GM12878 (cell line): ENCODE data around the gene SORCS2. TPM values are rescaled to one million over a fixed set of nuclear protein-coding genes. Genes with fewer than 3 reads are reported as not detected.

Experiments used
- ATAC-seq: fragments of 200-7000 bp; cut with Tn5 transposase; 3 replicates; pipeline ENCODE4 v1.9.1; 2020; ENCODE audit warnings: mild to moderate bottlenecking, moderate library complexity
- BruUV-seq: library from RNA; stranded (reverse); fragments of 400-500 nt; replicated peaks from 2 replicates; lab custom pipeline; 2021; lab: Mats Ljungman, UMichigan
- CTCF ChIA-PET: fragments of 300-600 bp; sonication (Branson Sonifier 250); formaldehyde crosslinking; extraction: SDS; loops from one replicate; lab custom pipeline; 2021; ENCODE audit warnings: inconsistent platforms; lab: Yijun Ruan, JAX
- POLR2A ChIA-PET: fragments of 350-600 bp; formaldehyde crosslinking; extraction: SDS; loops from one replicate; lab custom pipeline; 2021; ENCODE audit warnings: inconsistent platforms; lab: Charles Lee
- RAD21 ChIA-PET: fragments of 300-600 bp; sonication (Branson Sonifier 250); formaldehyde crosslinking; loops from one replicate; lab custom pipeline; 2023; ENCODE audit warnings: antibody characterized with exemption; ENCODE audit not compliant: unreplicated experiment; lab: Charles Lee
- SMC1A ChIA-PET: fragments of 300-600 bp; sonication (Branson Sonifier 250); formaldehyde crosslinking; loops from one replicate; lab custom pipeline; 2023; ENCODE audit not compliant: unreplicated experiment, uncharacterized antibody; lab: Charles Lee
- DNase-seq: peaks from one replicate; pipeline ENCODE4 v3.0.0-alpha.2; 2011; ENCODE audit warnings: low read depth, low spot score
- FAIRE-seq: peaks from 3 replicates; lab custom pipeline; 2011; peaks lifted over from hg19 to GRCh38; lab: Jason Lieb, UNC
- H2AFZ ChIP-seq: 2 replicates; pipeline ENCODE4 v1.6.0; 2011; ENCODE audit warnings: low read depth, low read length, control low read depth; ENCODE audit not compliant: control insufficient read depth
- H3K27ac ChIP-seq: 2 replicates; pipeline ENCODE4 v1.5.1; 2011; ENCODE audit warnings: control low read depth; ENCODE audit not compliant: control insufficient read depth, insufficient read depth
- H3K27me3 ChIP-seq, 2 experiments: replicated peaks in 1 of 2; 2 replicates each; pipeline versions ENCODE4 v1.6.0 to v1.6.1; 2011; ENCODE audit warnings: low read length in 1 of 2; ENCODE audit not compliant: control insufficient read depth in 2 of 2, insufficient read depth in 2 of 2
- H3K36me3 ChIP-seq, 2 experiments: 2 replicates each; pipeline ENCODE4 v1.5.1; 2011; ENCODE audit warnings: low read length in 1 of 2; ENCODE audit not compliant: control insufficient read depth in 2 of 2, insufficient read depth in 2 of 2
- H3K4me1 ChIP-seq: 2 replicates; pipeline ENCODE4 v1.6.1; 2011; ENCODE audit warnings: mild to moderate bottlenecking, low read length, moderate library complexity, mixed read lengths; ENCODE audit not compliant: control insufficient read depth, insufficient read depth
- H3K4me2 ChIP-seq: 2 replicates; pipeline ENCODE4 v1.6.0; 2011; ENCODE audit warnings: control low read depth; ENCODE audit not compliant: control insufficient read depth, insufficient read depth
- H3K4me3 ChIP-seq: fragments of 200-600 bp; sonication (generic); 2 replicates; pipeline ENCODE4 v1.5.1; 2016
- H3K79me2 ChIP-seq: 2 replicates; pipeline ENCODE4 v1.6.0; 2011; ENCODE audit warnings: low read length; ENCODE audit not compliant: control insufficient read depth, insufficient read depth
- H3K9ac ChIP-seq: 2 replicates; pipeline ENCODE4 v1.8.0; 2011; ENCODE audit warnings: low read length, control low read depth, mixed read lengths; ENCODE audit not compliant: control insufficient read depth, insufficient read depth
- H3K9me3 ChIP-seq: replicated peaks from 3 replicates; pipeline ENCODE4 v1.5.1; 2011; ENCODE audit warnings: mild to moderate bottlenecking, low read length; ENCODE audit not compliant: control insufficient read depth, insufficient read depth
- H4K20me1 ChIP-seq: 2 replicates; pipeline ENCODE4 v1.6.0; 2011; ENCODE audit not compliant: control insufficient read depth, insufficient read depth
- BMI1 ChIP-seq: fragments of 450-650 bp; IDR thresholded peaks from 2 replicates; pipeline ENCODE4 v1.6.1; 2016; ENCODE audit warnings: mild to moderate bottlenecking, moderate library complexity, borderline replicate concordance
- CBX3 ChIP-seq: fragments of 200-600 bp; sonication (generic); IDR thresholded peaks from 2 replicates; pipeline ENCODE4 v1.6.1; 2016; ENCODE audit warnings: low read depth, borderline replicate concordance
- EP300 ChIP-seq, 2 experiments: fragments of 150-350 bp in 1 of 2; IDR thresholded peaks; 2 replicates each; pipeline ENCODE4 v1.6.1; 2011 to 2012; ENCODE audit warnings: low read depth in 2 of 2, low read length in 2 of 2, borderline replicate concordance in 1 of 2, improper control_type of control experiment in 1 of 2, inconsistent platforms in 1 of 2; ENCODE audit not compliant: control insufficient read depth in 1 of 2
- IRF4 ChIP-seq: IDR thresholded peaks from 2 replicates; pipeline ENCODE4 v1.6.1; 2011; ENCODE audit warnings: low read depth, low read length
- NBN ChIP-seq: fragments of 450-650 bp; IDR thresholded peaks from 2 replicates; pipeline ENCODE4 v1.6.1; 2016
- NFYA ChIP-seq: IDR thresholded peaks from 2 replicates; pipeline ENCODE4 v1.6.1; 2011; ENCODE audit warnings: low read depth, mild to moderate bottlenecking, low read length, improper control_type of control experiment, borderline replicate concordance
- POLR2A ChIP-seq: IDR thresholded peaks from 2 replicates; pipeline ENCODE4 v1.6.1; 2011; ENCODE audit warnings: low read depth, mild to moderate bottlenecking, low read length
- POLR2AphosphoS2 ChIP-seq: IDR thresholded peaks from 2 replicates; pipeline ENCODE4 v1.6.1; 2011; ENCODE audit warnings: low read depth, mild to moderate bottlenecking, low read length, improper control_type of control experiment, moderate library complexity
- POLR2AphosphoS5 ChIP-seq: IDR thresholded peaks from 2 replicates; pipeline ENCODE4 v1.6.1; 2011; ENCODE audit warnings: mild to moderate bottlenecking, low read length, inconsistent platforms
- RB1 ChIP-seq: fragments of 450-650 bp; formaldehyde crosslinking; IDR thresholded peaks from 2 replicates; pipeline ENCODE4 v1.6.1; 2017; ENCODE audit warnings: mild to moderate bottlenecking, borderline replicate concordance
- RBBP5 ChIP-seq: fragments of 200-600 bp; sonication (generic); conservative IDR thresholded peaks from 2 replicates; pipeline ENCODE4 v1.6.1; 2016
- SREBF1 ChIP-seq: IDR thresholded peaks from 2 replicates; pipeline ENCODE4 v1.6.1; 2012; ENCODE audit warnings: mild to moderate bottlenecking, low read length
- STAT3 ChIP-seq: IDR thresholded peaks from 2 replicates; pipeline ENCODE4 v1.6.1; 2011; ENCODE audit warnings: low read depth, low read length, improper control_type of control experiment
- TARDBP ChIP-seq: IDR thresholded peaks from 2 replicates; pipeline ENCODE4 v1.6.1; 2016; ENCODE audit warnings: borderline replicate concordance
- WRNIP1 ChIP-seq: IDR thresholded peaks from 2 replicates; pipeline ENCODE4 v1.6.1; 2011; ENCODE audit warnings: low read depth, low read length, improper control_type of control experiment, borderline replicate concordance
- YY1 ChIP-seq: IDR thresholded peaks from 2 replicates; pipeline ENCODE4 v1.6.1; 2011; ENCODE audit warnings: low read depth, mild to moderate bottlenecking, low read length
- ZNF217 ChIP-seq: fragments of 450-650 bp; IDR thresholded peaks from 2 replicates; pipeline ENCODE4 v1.6.1; 2017; ENCODE audit warnings: antibody characterized with exemption, mild to moderate bottlenecking
- ZNF384 ChIP-seq: IDR thresholded peaks from 2 replicates; pipeline ENCODE4 v1.6.1; 2012; ENCODE audit warnings: low read depth, mild to moderate bottlenecking, low read length, improper control_type of control experiment, borderline replicate concordance
- WGBS: methylation state at CpG from one replicate; pipeline ENCODE4 v1.1.6; 2016; ENCODE audit warnings: low lambda C conversion rate; ENCODE audit not compliant: insufficient replicate concordance, insufficient coverage; ENCODE audit errors: missing lambda C conversion rate; 5-methylcytosine and 5-hydroxymethylcytosine counted together
- in situ Hi-C: fragments of 300-500 bp; cut with MboI; formaldehyde crosslinking; loops from 9 replicates; pipeline ENCODE4 v1.14.3; 2018; ENCODE audit warnings: mixed read lengths
- intact Hi-C: fragments of 100-400 bp; cut with micrococcal nuclease; formaldehyde crosslinking; loops from one replicate; pipeline ENCODE4 v1.14.2; 2022; ENCODE audit not compliant: unreplicated experiment
- polyA plus RNA-seq, 11 experiments: library from polyadenylated mRNA; depleted of rRNA in 4 of 11; unstranded in 6 of 11; stranded (reverse) in 5 of 11; fragments of >200 nt; fragmentation: Nextera tagmentation in 4 of 11; fragmentation: Illumina TruSeq in 1 of 11; extraction: Ambion mirVana in 4 of 11; extraction: Trizol in 1 of 11; gene quantifications; 1 replicate in 1 of 11; 2 replicates in 10 of 11; pipeline versions ENCODE4 v1.2.1 to v1.2.3, GENCODE V29; 2011 to 2016; ENCODE audit warnings: inconsistent platforms in 2 of 11, missing spikeins in 2 of 11, low read depth in 1 of 11
- total RNA-seq, 4 experiments: library from RNA; depleted of rRNA in 3 of 4; stranded (reverse); fragments of >200 nt in 3 of 4; fragmentation: Illumina TruSeq in 1 of 4; extraction: Trizol in 1 of 4; gene quantifications; 2 replicates each; pipeline versions ENCODE4 v1.2.1 to v1.2.3, GENCODE V29; 2013 to 2021
- TF ChIP-seq, protein P1 (sequence below): fragments of 450-650 bp; formaldehyde crosslinking; IDR thresholded peaks from 2 replicates; pipeline ENCODE4 v1.5.0; 2022; ENCODE audit warnings: mild to moderate bottlenecking, missing genetic modification characterization
- TF ChIP-seq, protein P2 (sequence below): IDR thresholded peaks from 2 replicates; pipeline ENCODE4 v1.6.1; 2011; ENCODE audit warnings: low read depth, low read length, improper control_type of control experiment, borderline replicate concordance
- TF ChIP-seq, protein P3 (sequence below): fragments of 450-650 bp; IDR thresholded peaks from 2 replicates; pipeline ENCODE4 v1.6.1; 2017; ENCODE audit warnings: low read depth, mild to moderate bottlenecking, moderate library complexity

SORCS2 gene
- total and polyA plus RNA-seq, 10 of the 15 experiments (the other 5 are each of a cell fraction or from before 2014, with no cell fraction given), result 0.01 to 0.15 (median 0.05) TPM; not detected in 5

DNA sequence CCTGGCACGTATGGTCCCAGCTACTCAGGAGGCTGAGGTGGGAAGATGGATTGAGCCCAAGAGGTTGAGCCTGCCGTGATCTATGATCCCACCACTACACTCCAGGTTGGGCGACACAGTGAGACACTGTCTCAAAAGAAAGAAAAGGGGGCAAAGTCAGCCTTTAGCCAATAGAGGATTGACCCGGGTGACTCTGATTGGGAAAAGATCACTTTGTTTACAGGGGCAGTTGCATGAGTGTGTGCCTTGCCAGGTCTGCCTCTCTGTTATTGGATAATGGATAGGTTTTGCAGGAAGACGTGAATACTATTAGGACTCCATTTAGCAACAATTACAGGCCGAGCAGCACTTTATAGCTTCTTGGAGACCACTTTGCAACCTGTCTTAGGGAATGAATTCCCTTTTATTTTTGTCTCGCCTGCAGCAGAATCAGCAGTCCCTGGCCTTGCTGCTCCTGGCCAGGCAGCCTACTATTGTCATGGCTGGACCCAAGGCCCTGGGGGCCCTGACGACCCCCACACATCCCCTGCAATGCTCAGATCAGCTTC is 345.6 kb downstream of the SORCS2 start (continued):
- TF ChIP-seq, protein P1, sequence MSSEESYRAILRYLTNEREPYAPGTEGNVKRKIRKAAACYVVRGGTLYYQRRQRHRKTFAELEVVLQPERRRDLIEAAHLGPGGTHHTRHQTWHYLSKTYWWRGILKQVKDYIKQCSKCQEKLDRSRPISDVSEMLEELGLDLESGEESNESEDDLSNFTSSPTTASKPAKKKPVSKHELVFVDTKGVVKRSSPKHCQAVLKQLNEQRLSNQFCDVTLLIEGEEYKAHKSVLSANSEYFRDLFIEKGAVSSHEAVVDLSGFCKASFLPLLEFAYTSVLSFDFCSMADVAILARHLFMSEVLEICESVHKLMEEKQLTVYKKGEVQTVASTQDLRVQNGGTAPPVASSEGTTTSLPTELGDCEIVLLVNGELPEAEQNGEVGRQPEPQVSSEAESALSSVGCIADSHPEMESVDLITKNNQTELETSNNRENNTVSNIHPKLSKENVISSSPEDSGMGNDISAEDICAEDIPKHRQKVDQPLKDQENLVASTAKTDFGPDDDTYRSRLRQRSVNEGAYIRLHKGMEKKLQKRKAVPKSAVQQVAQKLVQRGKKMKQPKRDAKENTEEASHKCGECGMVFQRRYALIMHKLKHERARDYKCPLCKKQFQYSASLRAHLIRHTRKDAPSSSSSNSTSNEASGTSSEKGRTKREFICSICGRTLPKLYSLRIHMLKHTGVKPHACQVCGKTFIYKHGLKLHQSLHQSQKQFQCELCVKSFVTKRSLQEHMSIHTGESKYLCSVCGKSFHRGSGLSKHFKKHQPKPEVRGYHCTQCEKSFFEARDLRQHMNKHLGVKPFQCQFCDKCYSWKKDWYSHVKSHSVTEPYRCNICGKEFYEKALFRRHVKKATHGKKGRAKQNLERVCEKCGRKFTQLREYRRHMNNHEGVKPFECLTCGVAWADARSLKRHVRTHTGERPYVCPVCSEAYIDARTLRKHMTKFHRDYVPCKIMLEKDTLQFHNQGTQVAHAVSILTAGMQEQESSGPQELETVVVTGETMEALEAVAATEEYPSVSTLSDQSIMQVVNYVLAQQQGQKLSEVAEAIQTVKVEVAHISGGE, result no peak
- TF ChIP-seq CBX3 (no peak), RB1 (no peak), EP300 (IDR thresholded peaks at IDR 0.05; ENCODE audit: borderline replicate concordance in 1 of 2, control insufficient read depth in 1 of 2, low read depth in 2 of 2, low read length in 2 of 2) (no peak), RBBP5 (no peak)
- TF ChIP-seq, all 136 proteins: peak for 0

DNA sequence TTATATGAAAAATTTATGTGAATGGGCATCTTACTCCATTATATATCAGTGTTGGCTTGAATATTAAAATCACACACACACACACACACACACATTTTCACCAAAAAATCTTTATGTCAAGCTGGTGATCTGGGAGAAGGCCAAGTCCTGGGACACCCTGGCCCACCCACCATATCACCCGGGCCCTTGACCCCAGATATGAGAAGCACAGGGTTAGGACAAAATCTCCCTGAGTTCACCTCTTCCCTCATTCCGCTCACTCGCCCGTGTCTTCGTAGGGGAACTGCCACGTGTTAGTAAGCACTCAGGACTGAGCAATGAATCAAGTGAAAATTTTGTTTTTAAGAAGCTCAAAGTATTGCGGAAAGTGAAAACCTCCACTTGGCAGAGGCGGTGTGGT is 346.2 kb downstream of the SORCS2 start:
- Histone ChIP-seq H3K27ac (no peak overlapping the region), H4K20me1 (no peaks in the 10 kb centered on the region), H3K4me1 (no peaks in the 10 kb centered on the region), H3K79me2 (no peaks in the 10 kb centered on the region), H3K4me2 (no peak overlapping the region), H3K27me3 (no peaks in the 10 kb centered on the region), H3K9me3 (no peaks in the 10 kb centered on the region; the same call in 2 of the 3 replicates), H3K9ac (no peak overlapping the region), H2AFZ (no peak overlapping the region), H3K36me3 (no peaks in the 10 kb centered on the region), H3K4me3 (no peak overlapping the region)
- in situ Hi-C loops (no loop called here), intact Hi-C loops (no loop called here)
- ATAC-seq (no peak), FAIRE-seq (no peak), DNase-seq (no peak)
- RAD21 ChIA-PET, result no interaction called here
- CTCF ChIA-PET, result no interaction called here
- no TSS peak for BruUV-seq
- POLR2A ChIA-PET, result no interaction called here
- SMC1A ChIA-PET, result no interaction called here
- WGBS, result 53% methylated on average over 8 of the region's 8 CpGs
- no peak for TF ChIP-seq STAT3
- TF ChIP-seq SREBF1, result no peak
- TF ChIP-seq BMI1, result no peak
- no peak for TF ChIP-seq ZNF384
- TF ChIP-seq WRNIP1, result no peak
- TF ChIP-seq POLR2AphosphoS2, result no peak
- TF ChIP-seq, protein P2, sequence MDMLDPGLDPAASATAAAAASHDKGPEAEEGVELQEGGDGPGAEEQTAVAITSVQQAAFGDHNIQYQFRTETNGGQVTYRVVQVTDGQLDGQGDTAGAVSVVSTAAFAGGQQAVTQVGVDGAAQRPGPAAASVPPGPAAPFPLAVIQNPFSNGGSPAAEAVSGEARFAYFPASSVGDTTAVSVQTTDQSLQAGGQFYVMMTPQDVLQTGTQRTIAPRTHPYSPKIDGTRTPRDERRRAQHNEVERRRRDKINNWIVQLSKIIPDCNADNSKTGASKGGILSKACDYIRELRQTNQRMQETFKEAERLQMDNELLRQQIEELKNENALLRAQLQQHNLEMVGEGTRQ, result no peak
- TF ChIP-seq TARDBP, result no peak
- TF ChIP-seq, protein P3, sequence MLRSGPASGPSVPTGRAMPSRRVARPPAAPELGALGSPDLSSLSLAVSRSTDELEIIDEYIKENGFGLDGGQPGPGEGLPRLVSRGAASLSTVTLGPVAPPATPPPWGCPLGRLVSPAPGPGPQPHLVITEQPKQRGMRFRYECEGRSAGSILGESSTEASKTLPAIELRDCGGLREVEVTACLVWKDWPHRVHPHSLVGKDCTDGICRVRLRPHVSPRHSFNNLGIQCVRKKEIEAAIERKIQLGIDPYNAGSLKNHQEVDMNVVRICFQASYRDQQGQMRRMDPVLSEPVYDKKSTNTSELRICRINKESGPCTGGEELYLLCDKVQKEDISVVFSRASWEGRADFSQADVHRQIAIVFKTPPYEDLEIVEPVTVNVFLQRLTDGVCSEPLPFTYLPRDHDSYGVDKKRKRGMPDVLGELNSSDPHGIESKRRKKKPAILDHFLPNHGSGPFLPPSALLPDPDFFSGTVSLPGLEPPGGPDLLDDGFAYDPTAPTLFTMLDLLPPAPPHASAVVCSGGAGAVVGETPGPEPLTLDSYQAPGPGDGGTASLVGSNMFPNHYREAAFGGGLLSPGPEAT, result no peak
- no peak for TF ChIP-seq NFYA
- TF ChIP-seq POLR2AphosphoS5, result no peak
- TF ChIP-seq YY1, result no peak
- TF ChIP-seq NBN, result no peak
- no peak for TF ChIP-seq IRF4
- TF ChIP-seq ZNF217, result no peak
- TF ChIP-seq POLR2A, result no peak
